ENCODE data around the gene MLXIP.
"Not testable (repeated sequence)": the region's sequence is repeated elsewhere in the genome, so short reads cannot be mapped to it uniquely, and the experiment has no call there.

Gene MLXIP

DNA sequence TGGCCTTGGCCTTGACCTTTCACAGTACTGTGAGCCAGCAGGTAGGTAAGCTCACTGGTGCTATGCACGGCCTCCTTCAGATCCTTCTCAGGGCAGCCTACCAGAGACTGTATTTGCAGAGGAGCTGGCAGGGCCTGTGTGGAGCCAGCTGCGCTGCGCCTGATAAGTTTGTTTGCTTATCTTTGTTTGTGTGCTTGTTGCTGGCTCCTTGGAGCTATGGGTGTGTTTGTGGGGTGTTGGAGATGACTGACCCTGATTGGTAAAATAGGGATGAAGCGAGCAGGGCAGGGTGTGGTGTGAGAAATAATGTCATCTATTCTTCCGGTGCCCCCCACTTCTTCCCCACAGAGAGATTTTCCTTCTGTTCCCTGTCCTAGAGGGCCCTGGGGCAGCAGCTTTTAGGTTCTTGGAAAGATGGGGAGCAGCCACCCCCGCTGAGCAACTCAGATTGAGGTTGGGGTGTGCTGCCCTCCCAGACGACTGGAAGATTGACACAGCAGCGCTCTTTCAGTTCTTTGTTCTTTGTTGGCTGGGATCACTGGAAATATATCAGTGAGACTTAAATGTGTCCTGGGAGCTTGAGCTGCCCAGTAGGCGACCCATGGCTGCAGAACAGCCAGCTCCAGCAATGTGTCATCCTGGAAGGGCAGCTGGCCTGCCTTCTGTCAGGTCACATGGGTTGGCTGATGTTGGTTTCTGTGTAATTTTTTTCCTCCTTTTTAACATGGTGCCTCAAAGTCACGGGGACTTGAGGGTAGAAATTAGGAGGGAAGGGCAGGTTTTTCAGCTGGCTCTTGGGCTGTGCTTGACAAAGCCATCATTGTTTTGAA, 19.6 kb downstream of the MLXIP start:
- no peak for DNase-seq

DNA sequence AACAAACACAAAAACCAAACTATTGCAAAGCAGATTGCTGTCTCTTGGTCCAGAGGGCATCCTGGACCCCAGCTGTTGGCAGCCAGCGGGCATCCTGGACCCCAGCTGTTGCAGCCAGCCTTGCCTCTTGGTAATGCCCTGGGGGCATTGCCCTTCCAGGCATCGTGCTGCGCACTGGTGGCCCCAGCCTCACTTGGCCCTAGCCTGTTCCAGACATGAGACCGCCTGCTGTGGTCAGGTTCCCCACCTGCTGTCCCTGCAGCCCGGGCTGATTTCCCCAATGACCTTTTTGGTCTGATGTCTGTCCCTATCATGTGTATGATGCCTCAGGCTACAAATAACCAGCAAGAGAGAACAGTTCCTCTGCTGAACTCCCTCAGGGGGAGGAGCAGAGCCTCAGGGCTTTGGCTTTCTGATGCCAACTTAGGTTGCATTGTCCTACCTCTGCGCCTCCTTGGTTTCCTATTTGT, 20.8 kb downstream of the MLXIP start:
- DNase-seq: no peak

DNA sequence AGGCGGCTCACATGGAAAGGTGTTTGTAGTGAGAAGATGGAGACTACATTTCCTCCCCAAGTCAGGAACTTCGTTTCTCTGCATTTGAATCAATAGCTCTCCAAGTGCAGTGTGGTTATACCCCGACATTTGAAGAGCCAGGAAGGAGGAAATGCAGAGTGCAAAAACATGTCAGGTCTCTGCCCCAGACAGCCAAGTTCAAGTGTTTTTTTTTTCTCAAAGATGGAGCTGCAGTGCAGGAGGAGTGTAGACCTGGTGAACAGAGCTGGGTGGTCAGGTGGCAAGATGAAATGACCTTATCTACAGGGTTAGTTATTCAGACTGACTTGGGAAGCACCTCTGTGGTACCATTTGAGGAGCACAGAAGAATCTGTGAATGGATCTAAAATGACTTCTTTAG, 21.3 kb downstream of the MLXIP start:
- no peak for DNase-seq

DNA sequence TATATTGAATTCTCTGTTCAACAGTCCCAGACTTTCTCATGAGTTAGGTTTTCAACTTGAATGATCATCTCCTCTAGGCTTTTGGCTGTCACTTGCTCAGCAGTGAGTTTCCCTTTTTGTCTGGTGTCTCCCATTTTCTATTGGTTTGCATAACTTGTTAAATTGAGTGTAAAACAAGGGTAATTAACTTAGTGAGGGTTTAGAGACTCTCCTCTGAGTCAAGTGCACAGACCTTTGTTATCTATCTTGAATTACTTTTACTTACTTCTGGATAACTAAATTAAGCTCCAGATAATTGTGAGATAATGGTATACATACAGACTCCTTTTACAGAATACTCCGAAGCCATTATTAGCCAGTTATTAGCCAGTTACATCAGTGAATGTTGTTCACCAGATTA, 22.0 kb downstream of the MLXIP start:
- no peak for DNase-seq

GRCh38 chr12:122102331-122102730, 23.8 kb downstream of the MLXIP start:
- no peak for DNase-seq

DNA sequence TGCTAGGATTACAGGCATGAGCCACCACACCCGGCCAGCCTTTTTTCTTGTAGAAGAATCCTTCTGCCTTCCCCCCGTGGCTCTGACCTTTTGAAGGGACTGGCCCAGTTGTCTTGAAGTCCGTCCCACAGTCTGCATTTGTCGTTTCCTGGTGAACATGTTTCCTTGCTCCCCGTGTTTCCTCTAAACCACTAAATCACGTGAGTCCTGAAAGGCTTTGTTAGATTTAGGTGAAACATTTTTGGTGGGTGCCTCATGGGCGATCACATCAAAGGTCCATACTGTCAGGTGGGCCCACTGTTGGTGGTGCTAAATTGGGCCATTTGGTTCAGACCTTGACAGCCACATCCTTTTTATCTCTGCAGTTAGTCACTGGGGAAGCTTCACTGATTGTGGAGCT, 26.3 kb downstream of the MLXIP start:
- DNase-seq: no peak

DNA sequence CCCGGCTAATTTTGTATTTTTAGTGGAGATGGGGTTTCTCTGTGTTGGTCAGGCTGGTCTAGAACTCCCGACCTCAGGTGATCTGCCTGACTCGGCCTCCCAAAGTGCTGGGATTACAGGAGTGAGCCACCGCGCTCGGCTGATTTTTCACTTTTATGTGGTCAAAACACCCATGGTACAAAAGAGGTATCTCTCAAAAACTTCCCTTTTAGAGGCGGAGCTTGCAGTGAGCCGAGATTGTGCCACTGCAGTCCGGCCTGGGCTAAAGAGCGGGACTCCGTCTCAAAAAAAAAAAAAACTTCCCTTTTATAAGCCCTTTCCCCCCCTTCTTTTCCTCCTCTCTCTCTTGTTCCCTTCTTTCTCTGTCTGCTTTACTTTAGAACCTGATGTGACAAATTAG, 26.9 kb downstream of the MLXIP start:
- DNase-seq: not testable (repeated sequence)

DNA sequence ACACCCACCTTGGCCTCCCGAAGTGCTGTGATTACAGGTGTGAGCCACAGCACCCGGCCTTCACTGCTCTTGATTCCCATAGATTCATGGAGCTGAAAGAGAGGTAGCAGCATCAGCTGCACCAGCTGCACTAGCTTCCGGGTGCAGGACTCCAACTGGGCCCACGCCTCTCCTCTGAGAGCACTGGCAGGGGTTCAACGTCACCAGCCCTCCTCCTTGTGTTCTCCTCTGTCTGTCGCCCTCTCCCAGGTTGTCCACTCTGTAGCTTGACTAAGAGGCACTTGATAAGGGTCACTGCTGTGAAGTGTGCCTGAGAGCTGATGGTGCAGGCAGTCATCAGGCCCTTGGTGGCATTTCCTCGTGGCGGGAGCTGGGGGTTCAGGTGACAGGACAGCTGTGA, 28.3 kb downstream of the MLXIP start:
- no peak for DNase-seq

DNA sequence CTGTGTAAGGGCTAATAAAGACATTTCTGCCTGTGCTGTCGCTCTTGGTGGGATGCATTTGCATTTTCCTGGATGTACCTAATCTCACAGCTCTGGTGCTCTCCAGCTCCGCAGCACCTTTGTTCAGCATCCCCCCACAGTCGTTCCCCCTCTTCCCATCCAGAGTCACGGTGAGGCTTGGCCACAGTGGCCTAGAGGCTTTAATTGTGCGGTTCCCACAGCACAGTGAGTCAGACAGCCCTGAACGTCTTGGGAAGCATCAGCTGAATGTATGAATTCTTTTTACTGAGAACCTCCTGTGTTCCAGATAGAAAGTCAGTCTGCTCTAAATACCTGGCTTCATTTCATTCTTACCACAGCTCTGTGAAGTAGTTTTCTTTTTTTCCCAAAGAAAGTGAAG, 28.7 kb downstream of the MLXIP start:
- no peak for DNase-seq

DNA sequence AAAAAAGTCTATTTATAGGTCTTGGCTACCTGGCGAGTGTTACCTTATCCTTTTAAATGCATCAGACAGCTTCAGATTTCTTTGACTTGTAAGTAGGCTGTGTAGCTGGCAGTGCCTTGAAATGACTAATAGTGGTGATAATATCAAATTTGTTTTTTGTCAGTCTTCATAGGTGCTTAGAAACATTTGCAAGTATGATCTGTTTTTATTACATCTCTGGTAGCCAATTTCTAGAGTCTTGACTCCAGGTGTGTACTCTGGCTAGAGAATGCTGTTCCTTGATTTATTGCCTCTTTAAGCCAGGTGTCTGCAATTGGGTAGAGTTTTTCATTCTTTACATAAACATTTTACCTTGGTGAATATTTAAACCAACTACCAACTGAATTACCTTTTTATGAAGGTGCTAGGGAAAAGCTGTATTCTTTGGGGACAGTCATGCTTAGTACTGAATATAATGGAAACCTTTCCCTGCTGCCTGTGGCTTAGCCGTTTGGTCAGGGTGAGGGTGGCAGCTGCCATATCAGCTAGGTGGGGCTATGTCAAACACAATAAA, 32.6 kb downstream of the MLXIP start:
- no peak for DNase-seq

DNA sequence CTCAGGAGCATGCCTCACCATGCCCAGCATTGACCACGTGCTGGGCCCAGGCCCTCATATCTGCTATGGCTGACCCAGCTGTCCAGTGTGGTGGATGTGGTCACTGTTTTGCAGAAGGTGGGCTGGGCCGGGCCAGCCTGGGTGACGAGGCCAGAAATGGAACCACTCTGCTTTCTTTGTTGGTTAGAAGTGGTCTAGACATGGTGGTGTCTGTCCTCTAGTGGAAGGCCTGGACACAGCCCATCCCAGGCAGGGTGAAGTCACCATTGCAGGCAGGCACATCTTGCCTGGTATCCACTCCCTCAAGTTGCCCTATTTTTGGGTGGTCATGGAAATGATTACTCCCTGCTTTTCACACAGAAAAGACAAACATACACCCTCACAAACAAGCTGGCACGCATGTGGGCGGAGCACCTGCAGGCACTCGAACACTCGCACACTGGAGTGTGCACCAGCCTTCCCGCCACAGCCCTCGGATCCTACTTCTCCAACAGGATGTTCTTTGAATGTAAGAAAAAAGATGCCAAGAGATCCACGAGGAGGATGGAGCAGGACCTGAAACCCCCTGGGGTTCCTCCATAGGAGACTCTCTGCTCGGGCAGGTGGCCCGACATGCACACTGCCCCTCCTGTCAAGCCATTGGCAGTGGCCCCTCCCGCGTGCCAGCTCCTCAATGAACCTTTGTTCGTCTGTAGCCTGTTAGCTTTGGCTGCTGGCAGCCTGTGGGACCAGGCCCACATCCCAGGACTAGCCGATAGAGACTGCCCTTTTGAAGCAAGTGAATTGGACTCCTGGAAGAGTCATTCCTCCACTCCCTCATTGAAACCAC, 38.4 kb downstream of the MLXIP start:
- DNase-seq: no peak

DNA sequence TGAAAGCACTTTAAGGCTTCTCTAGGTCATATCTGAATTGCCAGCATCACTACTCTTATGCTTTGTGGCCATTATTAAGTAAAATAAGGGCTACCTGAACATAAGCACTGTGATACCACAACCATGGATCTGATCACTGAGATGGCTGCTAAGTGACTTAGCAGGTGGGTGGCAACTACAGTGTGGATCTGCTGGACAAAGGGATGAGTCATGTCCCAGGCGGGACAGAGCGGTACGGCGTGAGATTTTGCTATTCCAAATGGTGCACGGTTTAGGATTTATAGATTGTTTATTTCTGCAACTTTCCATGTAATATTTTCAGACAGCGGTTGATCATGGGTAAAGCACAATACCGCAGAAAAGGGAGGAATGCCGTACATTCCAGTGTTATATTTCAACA, 39.4 kb downstream of the MLXIP start:
- DNase-seq: no peak

DNA sequence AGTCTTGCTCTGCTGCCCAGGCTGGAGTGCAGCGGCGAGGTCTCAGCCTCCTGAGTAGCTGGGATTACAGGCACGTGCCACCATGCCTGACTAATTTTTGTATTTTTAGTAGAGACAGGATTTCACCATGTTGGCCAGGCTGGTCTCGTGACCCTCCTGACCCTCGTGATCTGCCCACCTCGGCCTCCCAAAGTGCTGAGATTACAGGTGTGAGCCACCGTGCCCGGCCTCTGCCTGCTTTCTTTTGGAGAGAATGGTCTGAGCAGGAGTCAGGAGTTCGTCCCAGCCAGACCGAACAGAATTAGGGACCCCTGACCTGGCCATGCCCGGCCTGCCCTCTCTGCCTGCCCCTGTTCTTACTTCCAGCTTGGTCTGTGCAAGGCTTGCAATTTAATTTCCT, 42.8 kb downstream of the MLXIP start:
- not testable (repeated sequence) for DNase-seq

GRCh38 chr12:122121745-122122144, 43.2 kb downstream of the MLXIP start:
- no peak for DNase-seq

DNA sequence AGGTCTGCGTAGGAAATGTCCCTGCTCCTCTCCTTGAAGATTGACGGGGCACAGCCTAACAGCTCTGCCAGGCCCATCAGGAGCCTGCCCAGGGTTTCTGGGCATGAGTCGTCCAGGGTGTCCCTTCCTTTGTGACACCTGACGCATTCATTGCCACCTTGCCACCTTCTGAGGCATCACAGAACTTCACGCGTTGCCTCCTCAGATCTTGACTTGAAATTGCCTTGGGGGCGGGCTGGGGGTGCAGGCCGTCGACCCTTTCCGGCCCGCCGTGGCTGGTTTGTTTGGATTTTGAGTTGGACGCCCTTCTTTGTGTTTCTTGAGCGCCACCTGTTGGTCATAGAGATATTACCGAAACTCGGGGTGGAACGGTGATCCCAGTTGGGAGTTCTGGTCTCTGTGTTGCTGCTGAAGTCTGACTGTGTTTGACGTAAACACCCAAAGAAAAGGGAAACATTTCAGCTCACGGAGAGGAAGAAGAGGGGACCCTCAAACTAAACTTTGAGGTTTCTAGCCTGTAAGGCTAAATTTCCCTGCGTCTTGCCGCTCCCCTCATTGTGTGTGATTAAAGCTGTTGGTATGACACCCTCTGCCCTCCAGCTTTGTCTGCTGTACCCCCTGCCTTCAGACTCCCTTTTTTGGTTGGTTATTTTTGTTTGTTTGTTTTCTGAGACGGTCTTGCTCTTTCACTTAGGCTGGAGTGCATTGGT, 44.6 kb downstream of the MLXIP start:
- no peak for DNase-seq

GRCh38 chr12:122123761-122124145, 45.2 kb downstream of the MLXIP start:
- no peak for DNase-seq

GRCh38 chr12:122124370-122124769, 45.8 kb downstream of the MLXIP start:
- no peak for DNase-seq

- DNase-seq: no peak
These were observed 47.1 kb downstream of the MLXIP start for GRCh38 chr12:122125452-122126341.

GRCh38 chr12:122126342-122126635, 47.7 kb downstream of the MLXIP start:
- DNase-seq: no peak

DNA sequence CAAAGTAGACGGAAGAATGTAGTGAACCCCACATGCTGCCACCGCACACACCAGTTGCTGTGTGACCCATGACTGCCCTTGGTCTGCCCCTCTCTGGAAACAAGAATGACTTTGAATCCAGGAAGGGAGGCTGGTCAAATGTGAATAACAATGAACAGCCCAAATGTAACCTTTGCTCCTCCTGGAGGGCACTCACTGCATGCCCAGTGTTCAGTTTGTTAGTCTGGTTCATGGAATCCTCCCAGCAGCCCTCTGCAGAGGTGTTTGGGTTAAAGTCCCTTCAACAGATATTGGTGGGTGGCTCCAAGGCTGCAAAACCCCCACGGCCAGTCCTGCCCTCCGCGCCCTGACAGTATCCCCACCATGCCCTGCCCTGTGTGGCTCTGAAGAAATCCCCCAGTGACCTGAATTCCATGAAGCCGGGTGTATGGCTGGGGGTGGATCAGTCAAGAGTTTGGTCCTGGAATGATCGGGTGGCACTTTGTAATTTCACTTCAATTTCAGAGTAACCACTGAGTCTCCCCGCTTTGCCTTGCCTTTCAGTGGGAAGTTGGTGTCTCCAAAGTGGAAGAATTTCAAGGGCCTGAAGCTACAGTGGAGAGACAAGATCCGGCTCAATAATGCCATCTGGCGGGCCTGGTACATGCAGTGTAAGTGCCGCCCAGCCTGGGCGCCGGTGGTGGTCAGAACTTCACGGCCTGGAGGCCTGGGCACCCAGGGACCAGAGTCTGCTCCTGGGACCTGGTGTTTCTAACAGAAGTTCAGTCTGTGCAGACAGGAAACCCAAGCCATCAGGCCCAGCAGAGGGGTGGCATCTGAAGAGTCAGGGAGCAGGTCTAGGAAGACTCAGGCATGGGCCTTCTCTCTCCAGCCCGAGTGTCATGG, 48.4 kb downstream of the MLXIP start:
- no peak for DNase-seq

GRCh38 chr12:122127839-122128238, 49.3 kb downstream of the MLXIP start:
- no peak for DNase-seq
